NK-92 (cell line): Measurements from ENCODE around the gene KCP.

Source experiments
- DNase-seq: peaks from one replicate; lab custom pipeline; 2025; ENCODE audit not compliant: unreplicated experiment; lab: John Stamatoyannopoulos, UW

The KCP gene

GRCh38 chr7:128830231-128831177 is 80.0 kb downstream of the KCP start, which contains the start of gene FLNC:
Gene FLNC, plus strand, starts transcription at chr7:128830406. Its CDS starts 232 bp downstream, at chr7:128830638.
- no peak for DNase-seq

GRCh38 chr7:128829391-128830166 is 80.9 kb downstream of the KCP start:
- no peak for DNase-seq

DNA sequence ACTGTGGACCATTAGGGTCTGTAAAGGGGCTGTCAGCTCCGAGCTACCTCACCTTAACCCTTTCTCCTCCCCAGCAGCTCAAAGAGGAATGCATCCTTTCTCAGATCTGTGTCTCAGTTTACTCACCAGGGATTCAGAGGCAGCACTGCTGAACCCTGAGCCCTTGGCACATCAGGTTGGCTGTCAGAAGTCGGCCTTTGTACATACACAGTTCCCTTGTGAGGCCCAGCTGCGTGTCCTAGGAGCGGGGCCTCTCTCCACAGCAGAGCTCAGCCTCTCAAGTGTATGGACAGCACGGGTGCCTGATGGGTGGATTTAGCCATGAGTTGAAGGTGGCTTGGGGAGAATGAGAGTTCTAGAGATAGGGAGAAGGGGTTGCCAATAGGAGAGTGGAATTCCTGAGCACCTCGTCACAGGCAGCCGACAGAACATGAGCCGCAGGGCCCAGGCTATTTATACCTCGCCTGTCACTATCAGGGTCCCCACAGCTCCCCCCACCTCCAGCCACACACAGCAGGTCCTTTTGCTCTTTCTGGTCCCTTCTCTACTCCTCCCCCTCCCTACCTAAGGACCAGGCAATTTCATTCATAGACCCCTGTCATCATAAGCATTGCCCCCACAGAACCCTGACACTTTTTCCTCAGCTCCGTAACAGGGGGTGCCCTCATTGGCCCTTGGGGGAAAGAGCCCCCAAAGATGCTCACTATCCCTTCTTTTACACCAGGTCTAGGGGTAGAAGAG is 82.4 kb downstream of the KCP start:
- no peak for DNase-seq

DNA sequence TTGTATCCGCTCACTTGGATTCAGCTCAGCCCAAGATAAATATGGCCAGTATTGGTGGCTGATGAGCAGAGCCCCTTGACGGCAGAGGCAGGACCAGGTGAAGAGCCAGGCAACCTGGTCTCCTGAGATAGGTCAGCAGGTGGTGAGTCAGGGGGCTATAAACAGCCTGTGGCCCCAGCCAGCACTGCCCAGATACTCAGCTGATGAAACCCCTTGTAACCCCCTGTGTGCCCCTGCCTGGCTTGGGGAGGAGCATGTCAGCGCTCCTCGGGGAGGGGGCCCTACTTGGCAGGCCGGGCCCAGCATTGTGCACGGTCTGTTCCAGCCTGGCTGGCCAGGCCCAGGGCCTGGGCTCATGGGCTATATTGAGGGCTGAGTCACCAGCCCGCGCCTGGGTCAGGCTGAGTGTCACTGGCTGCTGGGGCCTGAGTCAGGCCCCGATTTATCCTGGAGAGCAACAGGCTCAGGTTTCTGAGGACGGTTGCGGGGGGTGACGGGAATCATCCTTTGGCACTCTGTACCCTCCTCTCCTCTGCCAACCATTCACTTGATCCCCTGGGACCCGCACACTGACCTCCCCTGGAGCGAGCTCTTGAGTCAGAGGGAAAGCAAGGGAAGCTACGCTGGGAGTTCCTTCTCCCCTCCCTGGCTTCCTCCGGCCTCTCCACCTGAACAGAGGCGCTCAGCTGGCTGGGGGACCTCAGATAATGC is 83.1 kb downstream of the KCP start:
- DNase-seq, result no peak

DNA sequence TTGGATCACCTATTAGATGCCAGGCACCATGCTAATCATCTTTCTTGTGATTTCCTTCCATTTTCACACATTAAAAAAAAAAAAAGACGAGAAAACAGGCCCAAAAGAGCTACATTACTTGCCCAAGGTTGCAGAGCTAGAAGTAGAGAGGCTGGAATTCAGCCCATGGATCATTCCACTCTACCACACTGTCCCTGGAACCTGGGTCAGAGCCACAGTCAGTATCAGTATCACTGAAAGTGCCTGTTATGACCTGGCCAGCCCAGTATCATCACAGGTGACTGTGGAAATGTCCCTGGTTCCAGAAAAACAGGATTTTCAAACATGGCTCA is 83.6 kb downstream of the KCP start:
- no peak for DNase-seq
